SKM-1 treated with dmso at 0.1 percent for 144 hours (cell line): Measurements from ENCODE around the gene NUDT12.

Experiments used
- DNase-seq: peaks from one replicate; lab custom pipeline; 2025; ENCODE audit not compliant: unreplicated experiment; lab: John Stamatoyannopoulos, UW

NUDT12 gene

DNA sequence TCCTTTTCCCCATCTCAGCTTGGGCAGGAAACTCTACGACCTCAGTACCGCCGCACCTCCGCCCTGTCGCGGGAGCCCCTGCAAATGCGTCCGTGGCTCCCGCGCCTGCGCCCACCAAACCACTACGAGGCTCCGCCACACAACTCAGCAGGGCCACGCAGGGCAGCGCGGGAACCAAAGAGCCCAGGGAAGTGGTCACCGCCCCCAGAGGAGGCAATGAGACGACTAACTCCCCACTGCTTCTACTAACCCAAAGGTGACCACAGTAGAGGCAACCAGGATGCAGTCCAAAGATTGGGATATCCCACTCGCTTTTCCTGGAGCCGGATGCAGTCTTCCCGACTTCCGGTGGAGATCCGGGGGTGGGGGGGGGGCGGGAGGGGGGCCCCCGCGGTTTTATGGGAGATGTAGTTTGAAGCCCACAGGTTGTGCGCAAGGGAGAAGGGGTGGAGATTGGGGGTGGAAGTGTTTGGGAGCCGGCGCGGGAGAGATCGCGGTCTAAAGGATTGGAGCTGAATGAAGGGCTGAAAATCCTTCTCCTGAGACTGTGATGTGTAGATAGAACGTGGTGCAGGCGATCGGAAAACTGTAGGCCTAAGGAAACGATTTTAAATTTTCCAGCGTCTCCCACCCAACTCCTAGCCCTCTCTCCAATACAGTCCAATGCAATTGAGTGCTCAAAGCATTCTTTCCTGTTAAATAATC is at the start of gene NUDT12:
Gene NUDT12 (minus strand): TSS at position 337 of the 705 bp plus-strand sequence. CDS start 2,541 bp downstream, outside the sequence.
- DNase-seq = peak; percentile 71

DNA sequence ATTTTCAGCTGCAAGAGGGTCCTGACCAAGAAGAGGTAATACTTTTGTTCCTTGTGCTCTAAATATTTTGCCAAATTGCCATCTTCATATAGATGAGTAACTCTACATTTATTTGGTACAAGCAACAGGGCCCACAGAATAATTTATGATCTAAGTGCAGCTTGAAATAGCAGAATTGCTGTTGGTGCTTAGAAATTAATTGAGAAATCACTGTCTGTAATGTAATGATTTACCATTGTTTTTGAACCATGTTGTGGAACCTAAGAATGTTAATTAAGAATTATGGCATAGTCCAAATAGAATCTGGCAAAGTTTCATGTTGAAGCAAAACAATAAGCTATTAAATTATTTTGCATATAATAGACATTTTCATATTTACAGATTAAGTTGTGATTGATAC is 44.8 kb upstream of the NUDT12 start:
- DNase-seq = no peak

DNA sequence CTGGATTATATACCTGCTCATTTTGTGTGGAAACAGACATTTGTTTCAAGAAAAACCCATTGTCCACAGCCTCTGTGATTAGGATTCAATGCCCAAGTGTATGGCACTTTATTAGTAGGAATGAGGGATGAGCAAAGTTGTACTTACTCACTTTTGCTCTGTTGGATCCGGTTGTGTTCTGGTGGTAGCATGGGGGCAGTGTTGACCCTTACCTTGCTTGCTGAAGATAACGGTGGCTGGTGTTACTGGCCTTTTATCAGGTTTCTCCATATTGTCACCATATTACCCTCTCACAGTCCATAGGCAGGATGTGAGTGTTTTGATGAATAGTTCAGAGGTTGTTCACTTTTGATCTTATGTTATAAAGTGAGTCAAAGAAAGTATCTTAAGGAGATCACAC is 42.7 kb upstream of the NUDT12 start:
- no peak for DNase-seq

- no peak for DNase-seq
These were observed 39.8 kb upstream of the NUDT12 start for GRCh38 chr5:103602438-103602837.

DNA sequence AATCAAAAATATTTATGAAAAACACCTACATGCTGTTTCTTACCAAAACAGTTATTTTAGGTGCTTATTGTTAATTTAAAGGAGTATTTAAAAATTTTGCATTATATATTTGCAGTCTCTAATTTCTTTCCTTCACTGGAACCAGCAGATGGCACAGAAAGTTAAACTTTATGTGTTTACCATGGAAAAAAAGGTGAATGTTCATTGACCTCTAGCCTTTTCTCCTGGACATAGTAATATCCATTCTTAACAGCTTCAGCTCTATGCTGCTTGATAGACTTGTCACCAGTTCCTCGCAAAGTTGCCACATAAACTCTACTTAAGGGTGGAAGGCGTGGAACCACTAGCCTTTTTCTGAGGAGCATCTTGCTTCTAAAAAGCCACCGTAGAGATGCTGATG is 38.7 kb upstream of the NUDT12 start:
- DNase-seq = no peak

GRCh38 chr5:103600086-103600485 is 37.5 kb upstream of the NUDT12 start:
- no peak for DNase-seq

DNA sequence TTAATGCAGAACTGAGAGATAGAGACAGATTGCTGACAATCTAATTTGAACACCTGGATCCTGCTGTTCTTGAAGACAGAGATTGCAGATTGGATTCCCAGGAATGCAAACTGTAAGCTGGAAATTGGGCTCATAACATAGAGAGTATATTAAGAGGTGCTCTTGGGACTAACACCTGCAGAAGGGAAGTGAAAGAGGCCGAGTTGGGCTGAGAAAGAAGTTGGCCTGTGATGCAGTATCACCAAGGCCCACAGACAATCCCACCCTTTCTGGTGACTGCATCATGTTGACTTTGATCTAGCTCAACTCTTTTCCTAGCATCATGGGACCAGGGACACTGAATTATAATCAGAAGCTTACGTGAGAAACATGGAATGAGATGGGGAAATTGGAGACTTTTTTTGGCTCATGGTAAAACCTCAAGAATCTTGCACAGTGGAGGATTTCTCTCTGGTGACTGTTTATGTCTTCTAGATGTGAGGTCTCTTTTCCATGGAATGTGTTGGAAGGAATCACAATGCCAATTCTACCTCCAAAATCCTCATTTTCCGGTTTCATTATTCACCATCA is 36.5 kb upstream of the NUDT12 start:
- no peak for DNase-seq

- DNase-seq = no peak
These were observed 27.6 kb upstream of the NUDT12 start for GRCh38 chr5:103590221-103590620.

- no peak for DNase-seq
These were observed 27.2 kb upstream of the NUDT12 start for GRCh38 chr5:103589776-103590175.

GRCh38 chr5:103589357-103589756 is 26.8 kb upstream of the NUDT12 start:
- DNase-seq = no peak

DNA sequence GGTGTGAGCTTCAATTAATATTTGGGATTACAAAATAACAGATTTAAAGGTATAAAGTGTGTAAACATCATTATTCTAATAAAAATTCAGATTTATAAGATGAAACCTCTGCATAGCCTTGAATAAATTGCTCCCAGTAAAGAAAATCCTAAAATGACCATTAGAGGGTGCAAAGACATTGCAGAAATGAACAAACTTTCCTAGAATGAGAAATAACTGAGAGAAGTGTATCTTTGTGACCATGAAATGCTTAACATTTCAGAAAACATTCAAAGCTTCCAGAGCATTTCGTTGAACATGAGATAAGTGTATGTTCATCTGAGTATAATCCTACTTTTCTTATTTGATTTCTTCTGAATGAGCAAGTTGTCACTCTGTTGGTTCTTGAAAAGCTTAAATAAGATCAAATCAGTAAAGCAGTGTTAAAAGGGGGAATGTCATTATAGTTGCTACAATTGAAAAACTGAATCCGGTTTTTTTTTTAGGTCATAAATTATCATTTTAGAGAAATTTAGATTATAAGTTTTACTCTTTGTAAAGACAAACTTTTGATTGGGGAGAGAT is 24.7 kb upstream of the NUDT12 start:
- DNase-seq = peak; percentile 22

DNA sequence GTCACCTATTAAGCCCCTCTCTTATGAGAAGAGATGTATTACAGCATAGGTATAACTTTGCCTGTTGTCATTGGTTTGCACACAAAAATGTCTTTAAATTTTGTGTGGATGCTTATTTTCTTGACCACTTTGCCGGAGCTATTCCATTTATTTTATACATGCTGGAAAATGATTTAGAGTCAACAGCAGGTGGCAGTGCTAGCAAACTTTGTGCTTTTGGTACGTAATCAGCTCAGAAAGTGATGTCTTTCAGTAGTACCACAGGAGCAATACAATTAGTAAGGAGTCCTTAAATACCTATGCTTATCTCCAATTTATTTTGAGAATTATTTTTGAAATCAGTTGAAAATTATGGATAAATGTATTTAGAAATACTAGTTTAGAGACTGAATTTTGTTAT is 19.8 kb upstream of the NUDT12 start:
- DNase-seq = peak; percentile 54

GRCh38 chr5:103573411-103573810 is 10.8 kb upstream of the NUDT12 start:
- DNase-seq = no peak

DNA sequence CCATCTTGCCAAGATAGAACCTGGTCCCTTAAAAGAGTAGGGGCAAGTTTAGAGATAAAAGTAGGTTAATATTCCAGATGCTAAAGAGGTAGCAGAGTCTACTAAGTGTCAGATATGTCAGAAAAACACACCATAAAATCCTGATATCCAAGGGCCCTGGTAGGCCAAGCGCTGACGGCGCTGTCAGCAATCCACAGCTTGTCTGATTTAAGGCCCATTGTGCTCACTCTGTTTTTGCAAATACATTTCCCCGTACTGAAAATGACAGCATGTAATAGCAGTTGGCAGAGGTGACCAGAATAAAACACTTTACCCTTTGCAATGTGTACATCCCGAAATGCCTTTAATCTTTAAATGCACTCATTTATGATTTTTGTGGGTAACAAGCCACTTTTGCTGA is 9.9 kb upstream of the NUDT12 start:
- DNase-seq = no peak

DNA sequence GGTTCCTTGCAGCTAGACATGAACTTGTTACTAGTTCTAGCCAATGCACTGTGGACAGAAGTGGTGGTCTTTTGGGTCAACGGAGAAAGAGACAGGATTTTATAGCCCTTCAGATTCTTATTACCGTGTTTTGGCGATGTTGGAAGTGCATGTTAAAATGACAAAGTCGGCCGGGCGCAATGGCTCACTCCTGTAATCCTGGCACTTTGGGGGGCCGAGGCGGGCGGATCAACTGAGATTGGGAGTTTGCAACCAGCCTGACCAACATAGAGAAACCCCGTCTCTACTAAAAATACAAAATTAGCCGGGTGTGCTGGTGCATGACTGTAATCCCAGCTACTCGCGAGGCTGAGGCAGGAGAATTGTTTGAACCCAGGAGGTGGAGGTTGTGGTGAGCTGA is 9.1 kb upstream of the NUDT12 start:
- DNase-seq = no peak

DNA sequence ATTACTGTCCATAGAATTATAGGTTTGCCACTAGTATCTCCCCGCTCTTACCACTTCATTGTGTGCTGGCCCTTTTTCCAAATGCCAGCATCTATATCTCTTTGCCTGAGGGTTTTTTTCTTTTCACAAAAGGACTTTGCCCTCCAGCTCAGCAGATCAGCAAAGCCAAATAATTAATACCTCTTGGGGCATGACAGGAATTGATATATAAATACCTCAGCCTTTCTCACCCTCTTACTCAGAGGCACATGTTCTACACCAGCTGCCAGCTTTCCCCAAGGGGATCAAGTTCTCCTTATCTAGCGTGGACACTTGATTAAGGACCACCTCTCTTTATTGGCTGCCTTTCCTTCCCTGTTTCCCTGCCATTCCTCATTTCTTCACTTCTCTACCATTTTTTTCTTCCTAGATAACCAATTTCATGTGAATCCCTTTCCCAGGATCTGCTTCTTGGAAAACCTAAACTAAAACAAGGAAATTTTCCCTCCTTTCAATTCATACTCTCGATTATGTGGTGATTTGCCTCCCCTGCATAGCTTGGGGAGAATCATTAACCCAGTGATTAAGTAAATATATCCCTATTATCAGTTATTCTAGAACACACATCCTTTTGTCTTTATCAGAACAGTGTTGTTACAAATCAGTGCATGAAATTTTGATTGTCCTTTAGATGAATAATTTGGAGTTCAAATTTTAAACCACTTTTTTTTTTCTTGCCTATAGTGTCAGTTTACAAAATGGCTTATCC is 6.9 kb upstream of the NUDT12 start:
- DNase-seq = no peak

DNA sequence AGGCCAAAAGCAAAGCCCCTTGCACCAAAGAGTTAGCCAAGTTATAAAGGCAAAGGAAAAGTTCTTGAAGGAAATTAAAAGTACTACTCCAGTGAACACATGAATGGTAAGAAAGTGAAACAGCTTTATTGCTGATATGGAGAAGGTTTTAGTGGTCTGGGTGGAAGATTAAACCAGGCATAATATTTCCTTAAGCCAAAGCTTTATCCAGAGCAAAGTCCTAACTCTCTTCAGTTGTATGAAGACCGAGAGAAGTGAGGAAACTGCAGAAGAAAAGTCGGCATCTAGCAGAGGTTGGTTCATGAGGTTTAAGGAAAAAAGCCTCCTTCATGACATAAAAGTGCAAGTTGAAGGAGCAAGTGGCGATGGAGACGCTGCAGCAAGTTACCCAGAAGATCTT is 3.1 kb upstream of the NUDT12 start:
- DNase-seq = no peak

GRCh38 chr5:103561685-103562452 is 720 bp downstream of the NUDT12 start:
- no peak for DNase-seq

- DNase-seq = no peak
These were observed 1.8 kb downstream of the NUDT12 start for GRCh38 chr5:103560826-103561225.

DNA sequence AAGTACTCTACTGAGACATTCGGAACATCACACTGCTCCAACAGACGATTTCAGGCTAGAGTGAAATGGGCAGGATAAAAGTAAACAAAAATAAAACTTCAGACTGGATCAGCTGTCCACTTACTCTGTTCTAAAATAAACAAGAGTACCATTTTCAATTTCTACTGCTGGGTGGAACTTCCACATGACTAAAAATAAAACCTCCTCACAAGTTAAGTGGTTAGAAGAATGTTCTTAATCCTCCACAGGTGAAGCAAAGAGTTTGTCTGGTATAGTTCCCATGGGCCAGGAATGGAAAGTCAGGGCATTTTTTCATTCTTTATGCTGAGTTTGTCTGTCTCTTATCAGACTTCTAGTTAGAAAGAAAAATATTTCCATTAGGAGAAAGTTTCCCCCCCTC is 15.7 kb downstream of the NUDT12 start:
- DNase-seq = no peak

DNA sequence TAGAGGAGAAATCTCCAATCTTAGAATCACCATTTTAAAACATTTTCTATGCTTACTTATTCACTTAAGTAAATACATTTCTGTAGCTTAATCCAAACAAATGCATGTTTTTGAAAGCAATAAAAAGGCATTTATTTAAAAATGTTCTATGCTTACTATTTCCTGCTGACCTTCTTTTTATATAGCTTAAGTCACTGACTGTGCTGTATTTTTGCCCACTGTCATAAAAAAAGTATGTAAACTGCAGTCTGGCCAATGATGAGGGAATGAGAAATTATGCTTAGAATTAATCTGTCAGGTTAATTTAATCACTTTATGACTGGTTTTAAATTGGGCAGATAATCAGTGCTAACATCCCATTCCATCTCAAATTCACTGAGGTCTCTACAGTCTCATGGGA is 20.1 kb downstream of the NUDT12 start:
- DNase-seq = no peak
